Uterus (tissue), 4 donors: ENCODE data around the gene PDE4D. TPM values are rescaled to one million over a fixed set of nuclear protein-coding genes. Genes with fewer than 3 reads are reported as not detected.
"Not testable (repeated sequence)": the region's sequence is repeated elsewhere in the genome, so short reads cannot be mapped to it uniquely, and the experiment has no call there.

Experiments
- DNase-seq, 2 donors: peaks; one replicate each; pipeline ENCODE4 v3.0.0-alpha.2; 2019 to 2020
- H3K27ac ChIP-seq, 2 donors: fragments of 200-600 bp; sonication (generic); 1 replicate in 1 of 2; 2 replicates in 1 of 2; pipeline ENCODE4 v1.5.1; 2016 to 2018
- H3K27me3 ChIP-seq, 2 donors: fragments of 200-600 bp; sonication (generic); one replicate each; pipeline ENCODE4 v1.5.1; 2018 to 2019; ENCODE audit warnings: control low read depth in 1 of 2
- H3K36me3 ChIP-seq, 2 donors: fragments of 200-600 bp; sonication (generic); one replicate each; pipeline ENCODE4 v1.5.1; 2019; ENCODE audit warnings: control low read depth in 1 of 2
- H3K4me1 ChIP-seq, 2 donors: fragments of 200-600 bp; sonication (generic); one replicate each; pipeline ENCODE4 v1.5.1; 2018 to 2019; ENCODE audit warnings: control low read depth in 1 of 2
- H3K4me3 ChIP-seq, 2 donors: fragments of 200-600 bp; sonication (generic); 1 replicate in 1 of 2; 2 replicates in 1 of 2; pipeline ENCODE4 v1.5.1; 2018 to 2019; ENCODE audit warnings: mild to moderate bottlenecking in 1 of 2
- H3K9me3 ChIP-seq, 2 donors: fragments of 200-600 bp; sonication (generic); one replicate each; pipeline ENCODE4 v1.5.1; 2019; ENCODE audit warnings: control low read depth in 1 of 2
- CTCF ChIP-seq, 4 experiments: fragments of 200-600 bp in 2 of 4; fragments of 450-650 bp in 2 of 4; sonication (generic) in 2 of 4; IDR thresholded peaks; one replicate each; pipeline ENCODE4 v1.5.1; 2016 to 2019; ENCODE audit warnings: antibody characterized with exemption in 4 of 4, mild to moderate bottlenecking in 2 of 4, moderate library complexity in 1 of 4
- POLR2A ChIP-seq, 2 donors: fragments of 450-650 bp; IDR thresholded peaks; one replicate each; pipeline ENCODE4 v1.6.1; 2016; ENCODE audit warnings: antibody characterized with exemption in 2 of 2, mild to moderate bottlenecking in 1 of 2, moderate library complexity in 1 of 2
- intact Hi-C: fragments of 100-400 bp; cut with DNase I; formaldehyde crosslinking; loops from one replicate; pipeline ENCODE4 v1.15.1; 2023; ENCODE audit warnings: low total_unique reads
- total RNA-seq, 4 donors: library from RNA; depleted of rRNA in 3 of 4; stranded (reverse); fragments of >200 nt in 3 of 4; gene quantifications; one replicate each; pipeline versions ENCODE4 v1.1.0 to v1.2.4, GENCODE V29; 2014 to 2023
- donor health status: DM: yes; HTN: yes; CAD: no.

Gene PDE4D
- total RNA-seq, 4 donors from 2014 or later, result 27.1 to 77.0 (median 45.8) TPM

DNA sequence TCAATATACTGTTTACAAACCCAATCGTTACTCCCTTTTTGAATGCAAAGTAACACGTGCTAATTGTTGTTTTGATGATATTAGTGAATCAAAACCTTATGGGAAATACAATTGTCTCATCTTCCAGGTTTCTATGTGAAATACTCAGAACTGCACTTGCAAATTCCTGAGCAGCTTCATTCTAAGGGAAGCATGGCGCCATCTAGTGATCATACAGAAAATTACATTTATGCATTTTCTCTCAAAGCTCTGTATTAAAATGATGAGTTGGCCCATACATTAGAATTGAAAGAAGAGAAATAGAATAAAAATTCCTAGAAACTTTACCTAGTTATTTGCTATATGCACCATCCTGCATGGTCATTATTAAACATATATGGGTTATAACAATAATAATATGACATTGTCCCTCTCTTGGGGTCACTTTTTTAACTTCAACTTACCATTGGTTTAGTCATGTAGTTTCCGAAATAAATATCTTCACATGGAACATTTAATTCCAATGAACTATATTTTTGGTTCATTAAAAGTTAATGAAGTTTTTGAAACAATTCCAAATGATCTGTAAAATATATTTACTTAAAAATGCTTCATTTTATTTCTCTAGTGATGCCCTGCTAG, 220.0 kb downstream of the PDE4D start:
- intact Hi-C loops, result no loop called here
- Histone ChIP-seq H3K4me1 (no peaks in the 10 kb centered on the region), H3K4me3 (no peak overlapping the region), H3K27ac (no peak overlapping the region), H3K36me3 (no peaks in the 10 kb centered on the region), H3K9me3 (no peaks in the 10 kb centered on the region), H3K27me3 (no peaks in the 10 kb centered on the region)
- no peak for DNase-seq
- TF ChIP-seq POLR2A (IDR thresholded peaks at IDR 0.05) (no peak), CTCF (IDR thresholded peaks at IDR 0.05) (peak; percentile 72 to 79 (median 76))

DNA sequence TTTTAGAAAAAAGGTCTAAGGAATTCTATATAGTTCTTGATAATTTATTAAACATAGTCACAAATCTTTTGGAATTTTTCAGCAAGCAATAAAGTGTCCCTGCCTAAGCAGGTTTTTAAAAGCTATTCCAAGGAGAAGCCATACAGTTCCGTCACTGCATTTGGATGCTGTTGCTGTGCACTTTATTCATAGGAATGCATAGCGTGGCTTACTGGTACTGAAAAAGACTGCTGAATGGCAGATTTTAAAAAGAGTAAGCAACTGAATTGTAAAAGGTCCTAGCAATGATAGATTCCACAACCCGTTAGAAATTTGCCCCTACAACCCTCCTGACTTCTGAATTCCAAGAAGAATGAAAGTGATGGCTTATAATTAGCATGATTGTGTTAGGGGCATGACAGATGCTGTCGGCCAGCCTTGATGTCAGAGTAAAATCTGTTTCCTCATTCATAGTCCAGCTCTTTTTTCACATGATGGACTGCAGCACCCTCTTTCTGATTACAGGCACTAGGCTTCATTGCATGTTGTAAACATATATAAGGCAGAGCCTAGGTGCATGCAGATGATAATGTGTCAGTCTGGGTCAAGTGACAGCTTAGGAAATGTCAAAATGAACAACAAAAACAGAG, 227.0 kb downstream of the PDE4D start:
- no peaks in the 10 kb centered on the region for H3K27me3 ChIP-seq
- DNase-seq, result no peak
- H3K4me3 ChIP-seq, result no peak overlapping the region
- no peaks in the 10 kb centered on the region for H3K9me3 ChIP-seq
- H3K27ac ChIP-seq, result no peak overlapping the region
- TF ChIP-seq CTCF (IDR thresholded peaks at IDR 0.05), result no peak
- no peaks in the 10 kb centered on the region for H3K4me1 ChIP-seq
- H3K36me3 ChIP-seq, result no peaks in the 10 kb centered on the region
- intact Hi-C loops, result no loop called here

- H3K4me1 ChIP-seq, H3K9me3 ChIP-seq, intact Hi-C loops, H3K27me3 ChIP-seq, DNase-seq, H3K4me3 ChIP-seq, H3K27ac ChIP-seq, H3K36me3 ChIP-seq: not testable (repeated sequence)
Observed at GRCh38 chr5:59665832-59666203, 227.7 kb downstream of the PDE4D start.

DNA sequence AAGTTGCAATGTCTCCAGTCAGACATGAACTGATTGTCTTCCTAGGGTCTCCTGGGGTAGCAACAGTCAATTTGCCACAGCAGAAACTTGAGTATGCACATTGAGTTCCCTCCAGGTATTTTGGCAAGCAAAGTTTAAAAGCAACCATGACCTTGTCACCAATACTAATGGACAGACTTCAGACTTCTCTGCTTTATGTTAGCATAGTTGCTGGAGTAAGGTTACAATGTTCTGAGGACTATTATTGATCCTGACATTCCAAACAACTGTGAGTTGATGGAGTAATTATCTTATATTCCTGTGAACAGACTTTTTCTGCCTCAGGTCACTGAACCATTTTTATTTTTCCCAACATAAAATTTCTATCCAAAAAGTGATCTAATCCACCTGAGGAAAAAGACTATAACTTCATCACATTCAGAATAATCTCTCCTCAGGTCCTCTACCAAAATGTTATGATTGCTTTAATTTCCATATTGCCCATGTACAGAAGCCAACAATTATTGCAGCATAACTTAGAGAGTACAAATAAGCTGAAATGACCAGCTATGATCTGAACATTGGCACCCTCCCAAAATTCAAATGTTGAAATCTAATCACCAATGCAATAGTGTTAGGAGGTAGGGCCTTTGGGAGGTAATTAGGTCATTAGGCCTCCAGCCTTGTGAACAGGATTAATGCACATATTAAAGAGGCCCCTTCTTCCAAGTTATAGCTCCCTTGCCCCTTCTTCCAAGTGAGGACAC, 228.3 kb downstream of the PDE4D start:
- TF ChIP-seq POLR2A (IDR thresholded peaks at IDR 0.05), result no peak
- TF ChIP-seq CTCF (IDR thresholded peaks at IDR 0.05), result no peak
- H3K27ac ChIP-seq, result no peak overlapping the region
- DNase-seq, result no peak
- H3K9me3 ChIP-seq, result no peaks in the 10 kb centered on the region
- H3K27me3 ChIP-seq, result no peaks in the 10 kb centered on the region
- no peaks in the 10 kb centered on the region for H3K36me3 ChIP-seq
- intact Hi-C loops, result no loop called here
- H3K4me1 ChIP-seq, result no peaks in the 10 kb centered on the region
- no peak overlapping the region for H3K4me3 ChIP-seq

DNA sequence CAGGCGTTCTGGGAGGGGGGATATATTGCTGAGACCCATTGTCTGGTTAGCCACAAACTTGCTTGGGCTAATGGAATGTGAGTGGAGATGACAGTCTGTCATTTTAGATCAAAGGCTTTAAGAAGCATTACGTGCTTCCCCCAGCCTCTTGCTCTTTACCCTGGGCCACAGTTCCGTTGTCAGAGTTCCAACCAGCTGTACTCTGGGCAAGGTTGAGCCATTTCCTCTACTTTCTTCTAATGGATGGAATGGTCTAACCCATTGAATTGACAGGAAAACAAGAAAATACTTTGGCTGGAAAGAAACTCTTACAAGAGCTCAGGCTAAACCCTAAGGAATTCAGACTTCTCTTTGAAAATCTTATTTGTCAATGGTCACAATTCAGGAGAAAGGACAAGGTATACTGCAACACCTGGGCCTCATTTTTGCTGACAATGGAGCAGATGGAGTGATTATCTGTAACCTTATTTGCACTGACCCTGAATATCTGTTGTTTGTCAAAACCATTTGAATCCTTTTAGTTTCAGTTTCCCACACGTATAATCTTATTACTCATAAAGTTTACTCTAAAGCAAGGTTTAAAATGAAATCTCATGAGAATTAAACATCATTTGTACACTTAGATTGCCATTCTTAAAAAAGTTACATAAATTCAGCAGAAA, 231.4 kb downstream of the PDE4D start:
- DNase-seq, result no peak
- H3K4me1 ChIP-seq, result no peaks in the 10 kb centered on the region
- intact Hi-C loops, result no loop called here
- H3K9me3 ChIP-seq, result no peaks in the 10 kb centered on the region
- no peak overlapping the region for H3K4me3 ChIP-seq
- no peaks in the 10 kb centered on the region for H3K27me3 ChIP-seq
- TF ChIP-seq POLR2A (IDR thresholded peaks at IDR 0.05), result no peak
- TF ChIP-seq CTCF (IDR thresholded peaks at IDR 0.05), result no peak
- no peaks in the 10 kb centered on the region for H3K36me3 ChIP-seq
- H3K27ac ChIP-seq, result peak overlapping the region; percentile 48 to 68
